ENCODE measurements around the gene RABGAP1.

- TF ChIP-seq EZH2 (IDR thresholded peaks at IDR 0.05) (no peak), POLR2AphosphoS5 (IDR thresholded peaks at IDR 0.05; ENCODE audit: borderline replicate concordance, low read depth, low read length) (no peak), FOXP2 (optimal IDR thresholded peaks at IDR 0.05; ENCODE audit: control extremely low read depth, extremely low read length, insufficient read depth) (no peak)
These were observed 98.9 kb downstream of the RABGAP1 start for GRCh38 chr9:123039617-123040219.
